ENCODE measurements around the gene FOXK1. TPM values are rescaled to one million over a fixed set of nuclear protein-coding genes. Genes with fewer than 3 reads are reported as not detected.

FOXK1 gene
- polyA plus RNA-seq, 1 experiment, result 3.4 TPM

DNA sequence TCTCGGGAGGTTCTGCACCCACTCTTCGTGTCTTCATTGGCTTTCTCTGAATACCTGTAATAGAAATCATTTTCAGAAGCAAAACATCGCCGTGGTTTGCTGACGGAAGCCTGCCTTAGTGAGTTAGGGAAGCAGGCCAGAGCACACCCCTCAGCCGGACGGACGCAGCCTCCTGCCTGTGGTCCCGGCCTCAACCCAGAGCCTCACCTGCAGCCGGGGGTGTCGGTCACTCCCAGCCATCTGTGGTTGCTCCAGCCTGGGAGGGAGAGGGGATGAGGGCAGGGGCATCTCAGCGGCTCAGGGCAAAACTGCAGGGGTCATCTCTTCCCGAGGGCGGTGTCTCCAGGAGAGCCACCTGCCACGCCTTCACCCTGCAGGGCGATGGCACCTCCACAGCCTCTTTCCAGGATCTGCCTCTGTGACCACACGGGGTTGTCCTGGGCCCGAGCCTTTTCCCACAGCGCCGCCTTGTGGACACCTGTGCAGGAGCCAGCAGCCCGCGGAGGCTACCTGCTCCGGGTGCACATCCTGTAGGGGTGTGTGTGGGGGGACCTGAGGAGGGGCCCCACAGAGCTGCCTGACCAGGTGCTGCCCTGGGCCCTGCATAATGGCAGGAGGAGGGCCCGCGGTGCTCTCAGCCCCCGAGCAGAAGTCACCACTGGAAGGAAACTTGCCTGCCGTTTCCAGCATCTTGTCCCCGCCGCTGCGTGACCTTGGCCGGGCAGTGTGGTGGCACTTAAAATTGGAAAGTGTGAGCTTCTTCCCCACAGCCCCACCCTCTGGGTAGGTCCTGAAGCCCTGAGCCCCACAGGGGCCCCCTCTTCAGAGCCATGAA is 71.7 kb downstream of the FOXK1 start:
- CTCF ChIA-PET, result interaction anchor here (0.7 kb wide), 1 partner anchor 22 kb away, joined by 3 read pairs; the partner anchor contains the start of gene AP5Z1

DNA sequence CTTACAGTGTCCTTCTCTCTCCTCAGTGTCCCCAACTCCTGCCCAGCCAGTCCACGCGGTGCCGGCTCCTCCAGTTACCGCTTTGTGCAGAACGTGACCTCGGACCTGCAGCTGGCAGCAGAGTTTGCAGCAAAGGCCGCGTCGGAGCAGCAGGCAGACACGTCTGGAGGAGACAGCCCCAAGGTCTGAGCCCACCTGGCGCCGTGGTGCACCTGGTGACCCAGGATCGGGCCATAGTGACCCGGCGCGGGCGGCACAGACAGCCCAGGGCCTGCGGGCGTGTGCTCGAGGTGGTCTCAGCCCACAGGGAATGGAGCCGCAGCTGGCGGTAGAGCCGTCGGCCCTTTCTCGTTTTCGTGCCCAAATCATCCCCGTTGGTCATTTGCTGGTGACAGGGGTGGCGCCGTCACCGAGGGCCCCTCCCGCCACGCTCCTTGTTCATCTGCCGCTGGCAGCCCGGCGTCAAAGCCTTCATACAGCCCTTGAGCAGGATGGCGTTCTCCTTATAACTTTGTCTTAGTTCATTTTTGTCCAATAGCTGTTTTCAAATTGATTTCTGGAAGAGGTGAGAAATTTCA is 72.4 kb downstream of the FOXK1 start:
- DNase-seq (ENCODE audit: low read depth, low spot score), result no peak
- POLR2A ChIA-PET, result interaction anchor here (1.2 kb wide), 1 partner anchor 8 kb away, joined by 3 read pairs; no protein-coding TSS in a partner anchor
- Histone ChIP-seq H3K9me3 (ENCODE audit: control insufficient read depth, insufficient read depth, low read length) (no peaks in the 10 kb centered on the region; the same call in 1 of the 2 replicates), H3K27ac (ENCODE audit: low read depth, low read length) (no peak overlapping the region), H3K27me3 (ENCODE audit: control insufficient read depth, insufficient read depth, low read length) (no peaks in the 10 kb centered on the region), H3K4me3 (ENCODE audit: low read depth, low read length) (no peak overlapping the region)
- TF ChIP-seq, protein P1, sequence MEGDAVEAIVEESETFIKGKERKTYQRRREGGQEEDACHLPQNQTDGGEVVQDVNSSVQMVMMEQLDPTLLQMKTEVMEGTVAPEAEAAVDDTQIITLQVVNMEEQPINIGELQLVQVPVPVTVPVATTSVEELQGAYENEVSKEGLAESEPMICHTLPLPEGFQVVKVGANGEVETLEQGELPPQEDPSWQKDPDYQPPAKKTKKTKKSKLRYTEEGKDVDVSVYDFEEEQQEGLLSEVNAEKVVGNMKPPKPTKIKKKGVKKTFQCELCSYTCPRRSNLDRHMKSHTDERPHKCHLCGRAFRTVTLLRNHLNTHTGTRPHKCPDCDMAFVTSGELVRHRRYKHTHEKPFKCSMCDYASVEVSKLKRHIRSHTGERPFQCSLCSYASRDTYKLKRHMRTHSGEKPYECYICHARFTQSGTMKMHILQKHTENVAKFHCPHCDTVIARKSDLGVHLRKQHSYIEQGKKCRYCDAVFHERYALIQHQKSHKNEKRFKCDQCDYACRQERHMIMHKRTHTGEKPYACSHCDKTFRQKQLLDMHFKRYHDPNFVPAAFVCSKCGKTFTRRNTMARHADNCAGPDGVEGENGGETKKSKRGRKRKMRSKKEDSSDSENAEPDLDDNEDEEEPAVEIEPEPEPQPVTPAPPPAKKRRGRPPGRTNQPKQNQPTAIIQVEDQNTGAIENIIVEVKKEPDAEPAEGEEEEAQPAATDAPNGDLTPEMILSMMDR (IDR thresholded peaks at IDR 0.05; ENCODE audit: low read depth, low read length), result no peak
- CTCF ChIA-PET, result no interaction called here

More for the DNA sequence above, 71.7 kb downstream of the FOXK1 start:
- H3K27ac ChIP-seq (ENCODE audit: low read depth, low read length), result no peak overlapping the region
- POLR2A ChIA-PET, result no interaction called here
- TF ChIP-seq, protein P1 (IDR thresholded peaks at IDR 0.05; ENCODE audit: low read depth, low read length), result peak; percentile 87
- DNase-seq (ENCODE audit: low read depth, low spot score), result no peak
- H3K9me3 ChIP-seq (ENCODE audit: control insufficient read depth, insufficient read depth, low read length), result no peaks in the 10 kb centered on the region; the same call in 1 of the 2 replicates
- H3K4me3 ChIP-seq (ENCODE audit: low read depth, low read length), result no peak overlapping the region
- H3K27me3 ChIP-seq (ENCODE audit: control insufficient read depth, insufficient read depth, low read length), result no peaks in the 10 kb centered on the region

DNA sequence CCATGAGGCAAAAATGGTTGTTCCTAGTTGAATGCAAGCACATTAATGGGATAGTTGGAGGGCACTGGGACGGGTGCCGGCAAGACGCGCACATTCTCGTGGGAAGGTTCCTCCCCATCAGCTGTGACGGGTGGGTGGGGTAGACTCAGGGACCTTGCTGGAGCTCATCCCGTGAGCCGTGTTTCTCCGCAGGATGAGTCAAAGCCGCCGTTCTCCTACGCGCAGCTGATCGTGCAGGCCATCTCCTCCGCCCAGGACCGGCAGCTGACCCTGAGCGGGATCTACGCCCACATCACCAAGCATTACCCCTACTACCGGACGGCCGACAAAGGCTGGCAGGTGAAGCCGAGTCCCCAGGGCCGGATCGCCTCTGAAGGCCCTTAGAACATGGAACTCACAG is 73.0 kb downstream of the FOXK1 start:
- no peak for DNase-seq (ENCODE audit: low read depth, low spot score)
- no peak overlapping the region for H3K4me3 ChIP-seq (ENCODE audit: low read depth, low read length)
- no peak overlapping the region for H3K27ac ChIP-seq (ENCODE audit: low read depth, low read length)
- POLR2A ChIA-PET, result interaction anchor here (1.2 kb wide), 1 partner anchor 9 kb away, joined by 3 read pairs; no protein-coding TSS in a partner anchor
- TF ChIP-seq, protein P1 (IDR thresholded peaks at IDR 0.05; ENCODE audit: low read depth, low read length), result no peak
- CTCF ChIA-PET, result interaction anchor here (1.3 kb wide), 1 partner anchor 124 kb away, joined by 4 read pairs; no protein-coding TSS in a partner anchor
- no peaks in the 10 kb centered on the region for H3K27me3 ChIP-seq (ENCODE audit: control insufficient read depth, insufficient read depth, low read length)
- H3K9me3 ChIP-seq (ENCODE audit: control insufficient read depth, insufficient read depth, low read length), result no peaks in the 10 kb centered on the region; the same call in 1 of the 2 replicates

DNA sequence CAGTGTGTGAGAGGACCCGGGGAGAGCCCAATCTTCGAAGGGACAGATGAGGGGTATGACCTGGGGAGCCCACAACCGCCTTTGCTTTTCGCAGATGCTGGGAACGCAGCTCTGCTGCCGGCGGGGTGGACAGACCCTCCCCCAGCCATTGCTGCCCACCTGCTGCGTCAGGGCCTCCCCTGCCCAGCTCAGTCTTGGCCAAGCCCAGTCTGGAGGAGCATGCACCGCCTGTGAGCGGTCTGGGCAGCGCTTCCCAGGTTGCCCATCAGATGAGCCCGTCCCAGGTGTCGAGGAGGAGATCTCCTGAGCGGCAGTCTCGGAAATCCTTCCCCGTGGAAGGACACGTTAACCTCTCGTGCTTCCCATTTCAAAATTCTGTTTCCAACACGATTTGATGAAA is 76.0 kb downstream of the FOXK1 start:
- TF ChIP-seq, protein P1 (IDR thresholded peaks at IDR 0.05; ENCODE audit: low read depth, low read length), result no peak
- CTCF ChIA-PET, result no interaction called here
- Histone ChIP-seq H3K27me3 (ENCODE audit: control insufficient read depth, insufficient read depth, low read length) (no peaks in the 10 kb centered on the region), H3K27ac (ENCODE audit: low read depth, low read length) (no peak overlapping the region), H3K9me3 (ENCODE audit: control insufficient read depth, insufficient read depth, low read length) (no peaks in the 10 kb centered on the region; the same call in 1 of the 2 replicates), H3K4me3 (ENCODE audit: low read depth, low read length) (no peak overlapping the region)
- DNase-seq (ENCODE audit: low read depth, low spot score), result no peak
- POLR2A ChIA-PET, result interaction anchor here (1.7 kb wide), 1 partner anchor 17 kb away, joined by 6 read pairs; the partner anchor contains the start of gene AP5Z1
